Subcutaneous abdominal adipose tissue (tissue), 5 donors: ENCODE results near the gene ST6GAL1.

Experiments
- H3K27ac ChIP-seq: one replicate; pipeline ENCODE4 v1.7.0; 2013; ENCODE audit warnings: low read depth, mild to moderate bottlenecking, inconsistent platforms, low read length, moderate library complexity
- H3K27me3 ChIP-seq, 5 donors: one replicate each; pipeline ENCODE4 v1.7.0; 2013; ENCODE audit warnings: low read length in 5 of 5, inconsistent platforms in 1 of 5; ENCODE audit not compliant: control insufficient read depth in 5 of 5, insufficient read depth in 4 of 5
- H3K36me3 ChIP-seq, 5 donors: one replicate each; pipeline ENCODE4 v1.7.0; 2013; ENCODE audit warnings: low read length in 5 of 5; ENCODE audit not compliant: control insufficient read depth in 5 of 5, insufficient read depth in 5 of 5
- H3K4me1 ChIP-seq, 5 donors: one replicate each; pipeline ENCODE4 v1.7.0; 2013; ENCODE audit warnings: low read length in 5 of 5, mild to moderate bottlenecking in 3 of 5, moderate library complexity in 1 of 5; ENCODE audit not compliant: control insufficient read depth in 5 of 5, insufficient read depth in 5 of 5
- H3K4me3 ChIP-seq, 5 donors: one replicate each; pipeline ENCODE4 v1.7.0; 2013; ENCODE audit warnings: low read length in 5 of 5, low read depth in 1 of 5
- H3K9ac ChIP-seq, 5 donors: one replicate each; pipeline ENCODE4 v1.7.0; 2013; ENCODE audit warnings: low read length in 5 of 5, mild to moderate bottlenecking in 4 of 5, moderate library complexity in 3 of 5
- H3K9me3 ChIP-seq, 5 donors: one replicate each; pipeline ENCODE4 v1.7.0; 2013; ENCODE audit warnings: low read length in 5 of 5; ENCODE audit not compliant: control insufficient read depth in 5 of 5
- donor health status: healthy.
- donor health status: healthy.
- donor health status: healthy.
- donor health status: healthy.
- donor health status: healthy.

The ST6GAL1 gene

DNA sequence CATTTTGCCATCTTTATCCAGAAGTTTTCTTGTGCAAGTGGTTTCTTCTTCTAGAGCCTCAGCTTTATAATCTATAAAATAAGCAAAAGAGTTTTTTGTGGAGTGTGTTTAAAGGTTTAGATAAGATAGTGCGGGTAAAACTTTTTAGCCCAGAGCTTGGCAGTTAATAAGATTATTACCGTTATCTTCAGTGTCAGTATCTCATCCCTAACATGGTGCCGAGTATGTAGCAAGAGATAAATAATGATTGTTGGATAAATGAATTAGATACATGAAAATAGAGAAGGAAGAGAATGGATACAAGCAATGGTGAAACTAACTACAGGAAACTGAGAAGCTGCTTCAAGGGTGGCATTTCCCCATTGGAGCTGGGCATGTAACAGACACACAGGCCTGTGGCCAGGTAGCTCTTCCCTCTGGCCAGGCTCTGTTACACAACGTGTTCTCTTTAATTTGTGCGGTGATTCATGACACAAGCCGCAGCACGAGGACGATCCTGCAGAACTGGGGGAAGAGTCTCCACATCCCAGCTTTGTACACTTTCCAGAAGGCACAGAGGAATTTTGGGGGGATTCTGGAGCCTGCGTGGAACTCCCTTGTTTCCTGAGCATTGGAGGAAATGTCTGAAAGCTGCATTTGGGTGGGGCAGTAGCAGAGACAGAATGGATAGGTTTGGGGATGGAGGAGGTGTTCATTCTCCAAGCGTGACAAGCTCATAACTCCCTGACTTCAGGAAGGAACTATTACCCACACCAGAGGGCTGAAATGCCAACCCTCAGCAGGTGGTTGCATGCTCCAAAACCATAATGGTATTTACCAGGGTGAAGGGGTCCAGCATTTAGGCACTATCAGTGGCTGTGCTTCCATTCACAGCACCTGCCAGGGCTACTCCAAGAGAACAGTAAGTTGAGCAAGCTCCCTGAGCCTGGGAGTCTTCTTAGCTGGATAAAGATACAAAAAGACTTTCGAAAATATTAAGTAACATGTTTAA is 14.2 kb upstream of the ST6GAL1 start:
- Histone ChIP-seq H3K4me3 (no peak overlapping the region), H3K27ac (no peak overlapping the region), H3K9ac (no peak overlapping the region), H3K27me3 (no peaks in the 10 kb centered on the region), H3K9me3 (no peaks in the 10 kb centered on the region), H3K36me3 (no peaks in the 10 kb centered on the region), H3K4me1 (peaks cover 0 to 2% (median 0%) of the 10 kb centered on the region in 5 donors)

DNA sequence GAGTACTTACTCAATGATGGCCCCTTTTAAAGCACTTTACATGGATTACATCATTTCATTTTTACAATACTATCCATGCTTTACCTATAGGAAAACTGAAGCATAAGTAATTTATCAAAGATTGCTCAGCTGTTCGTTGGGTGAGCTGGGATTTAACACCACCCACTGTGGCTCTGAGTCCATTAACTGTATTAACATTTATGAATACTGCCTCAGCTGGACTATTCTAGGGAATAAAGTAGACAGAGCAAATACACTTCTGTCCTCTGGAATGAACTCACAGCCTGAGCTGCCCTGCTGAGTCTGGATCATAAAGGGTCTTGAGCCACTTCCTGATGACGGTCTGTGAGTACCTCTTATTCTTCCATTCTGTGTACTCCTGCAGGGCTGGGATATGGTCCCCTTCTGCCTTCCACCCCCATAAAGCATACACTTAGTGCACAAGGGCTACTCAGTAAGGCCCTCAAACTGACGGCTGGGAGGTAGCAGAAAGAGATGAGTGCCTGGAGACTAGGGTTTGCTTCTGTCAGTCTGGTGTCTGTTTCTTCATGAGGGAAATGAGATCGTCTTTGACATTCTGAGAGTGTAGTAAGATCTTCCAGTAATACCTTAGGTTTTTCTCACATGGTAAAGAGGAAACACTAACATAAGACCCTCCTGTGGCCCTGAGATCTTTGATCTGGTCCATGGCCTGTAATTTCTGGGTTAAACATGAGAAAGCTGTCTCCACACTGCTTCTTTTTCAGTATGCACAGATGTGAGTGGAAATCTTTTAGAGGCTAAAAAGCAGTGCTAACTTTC is 12.6 kb upstream of the ST6GAL1 start:
- Histone ChIP-seq H3K27ac (no peak overlapping the region), H3K4me3 (no peak overlapping the region), H3K36me3 (no peaks in the 10 kb centered on the region), H3K27me3 (no peaks in the 10 kb centered on the region), H3K9me3 (no peaks in the 10 kb centered on the region), H3K4me1 (peaks cover 0 to 2% (median 0%) of the 10 kb centered on the region in 5 donors), H3K9ac (no peak overlapping the region)

GRCh38 chr3:186920301-186920700 is 10.0 kb upstream of the ST6GAL1 start:
- H3K9me3 ChIP-seq = no peaks in the 10 kb centered on the region
- H3K9ac ChIP-seq = no peak overlapping the region
- no peak overlapping the region for H3K27ac ChIP-seq
- no peaks in the 10 kb centered on the region for H3K27me3 ChIP-seq
- H3K4me1 ChIP-seq = peaks cover 0 to 2% (median 0%) of the 10 kb centered on the region in 5 donors
- H3K4me3 ChIP-seq = no peak overlapping the region
- no peaks in the 10 kb centered on the region for H3K36me3 ChIP-seq

DNA sequence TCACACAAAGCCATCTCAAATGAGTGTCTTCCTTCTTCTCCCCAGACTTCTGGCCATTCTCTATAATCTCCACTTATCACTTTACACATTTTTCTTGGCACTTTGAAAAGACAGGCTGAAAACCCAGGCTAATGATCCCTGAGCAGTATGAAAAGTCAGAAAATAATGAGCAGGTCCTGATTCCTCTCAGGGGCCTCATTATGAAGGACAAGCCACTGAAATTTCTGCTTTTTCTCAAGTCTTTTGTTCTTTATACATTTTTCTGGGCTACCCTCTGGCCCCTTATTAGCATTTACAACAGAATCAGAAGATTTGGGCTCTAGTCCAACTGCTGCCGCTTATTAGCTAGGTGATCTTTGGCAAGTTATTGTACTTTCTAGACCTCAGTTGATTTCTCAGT is 9.5 kb upstream of the ST6GAL1 start:
- H3K27ac ChIP-seq = no peak overlapping the region
- no peak overlapping the region for H3K4me3 ChIP-seq
- H3K36me3 ChIP-seq = no peaks in the 10 kb centered on the region
- H3K9me3 ChIP-seq = no peaks in the 10 kb centered on the region
- no peaks in the 10 kb centered on the region for H3K27me3 ChIP-seq
- H3K4me1 ChIP-seq = peaks cover 0 to 2% (median 0%) of the 10 kb centered on the region in 5 donors
- H3K9ac ChIP-seq = no peak overlapping the region

- Histone ChIP-seq H3K4me1 (peaks cover 0 to 2% (median 0%) of the 10 kb centered on the region in 5 donors), H3K9ac (no peak overlapping the region), H3K27ac (no peak overlapping the region), H3K4me3 (no peak overlapping the region), H3K36me3 (no peaks in the 10 kb centered on the region), H3K9me3 (no peaks in the 10 kb centered on the region), H3K27me3 (no peaks in the 10 kb centered on the region)
Measured at GRCh38 chr3:186921578-186921977, 8.7 kb upstream of the ST6GAL1 start.

DNA sequence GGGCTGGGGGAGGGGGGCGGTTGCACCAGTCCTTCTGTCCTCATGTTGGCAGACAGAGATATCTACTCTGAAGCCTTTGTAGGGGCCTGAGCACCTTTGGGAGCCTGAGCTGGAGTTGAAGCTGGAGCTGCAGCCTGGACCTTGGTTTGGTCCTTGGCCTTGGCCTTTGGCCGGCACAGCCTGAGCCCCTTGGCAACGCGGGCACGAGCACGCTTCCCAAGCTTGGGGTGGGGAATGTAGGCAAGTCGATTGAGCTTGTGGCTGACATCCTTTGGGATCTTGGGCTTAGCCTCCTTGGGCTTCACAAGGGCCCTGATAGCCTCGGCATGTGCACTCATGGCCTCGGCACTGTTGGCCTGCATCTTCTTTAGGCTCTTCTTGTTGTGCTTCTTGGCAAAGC is 8.1 kb upstream of the ST6GAL1 start:
- Histone ChIP-seq H3K27me3 (no peaks in the 10 kb centered on the region), H3K4me1 (peaks cover 0 to 2% (median 0%) of the 10 kb centered on the region in 5 donors), H3K4me3 (no peak overlapping the region), H3K27ac (no peak overlapping the region), H3K9ac (no peak overlapping the region), H3K36me3 (no peaks in the 10 kb centered on the region), H3K9me3 (no peaks in the 10 kb centered on the region)

GRCh38 chr3:186922790-186923189 is 7.5 kb upstream of the ST6GAL1 start:
- no peak overlapping the region for H3K9ac ChIP-seq
- no peaks in the 10 kb centered on the region for H3K9me3 ChIP-seq
- H3K4me1 ChIP-seq = peaks cover 0 to 2% (median 0%) of the 10 kb centered on the region in 5 donors
- no peaks in the 10 kb centered on the region for H3K36me3 ChIP-seq
- H3K27ac ChIP-seq = no peak overlapping the region
- no peaks in the 10 kb centered on the region for H3K27me3 ChIP-seq
- H3K4me3 ChIP-seq = no peak overlapping the region

GRCh38 chr3:186923241-186923640 is 7.1 kb upstream of the ST6GAL1 start:
- peaks cover 0 to 2% (median 0%) of the 10 kb centered on the region in 5 donors for H3K4me1 ChIP-seq
- no peak overlapping the region for H3K27ac ChIP-seq
- no peaks in the 10 kb centered on the region for H3K36me3 ChIP-seq
- no peak overlapping the region for H3K4me3 ChIP-seq
- no peak overlapping the region for H3K9ac ChIP-seq
- no peaks in the 10 kb centered on the region for H3K27me3 ChIP-seq
- H3K9me3 ChIP-seq = no peaks in the 10 kb centered on the region

- Histone ChIP-seq H3K27ac (no peak overlapping the region), H3K9ac (no peak overlapping the region), H3K27me3 (peaks cover 0 to 6% (median 0%) of the 10 kb centered on the region in 5 donors), H3K36me3 (no peaks in the 10 kb centered on the region), H3K4me1 (peaks cover 0 to 17% (median 13%) of the 10 kb centered on the region in 5 donors), H3K9me3 (no peaks in the 10 kb centered on the region), H3K4me3 (no peak overlapping the region)
Measured at GRCh38 chr3:186925826-186926225, 4.5 kb upstream of the ST6GAL1 start.

DNA sequence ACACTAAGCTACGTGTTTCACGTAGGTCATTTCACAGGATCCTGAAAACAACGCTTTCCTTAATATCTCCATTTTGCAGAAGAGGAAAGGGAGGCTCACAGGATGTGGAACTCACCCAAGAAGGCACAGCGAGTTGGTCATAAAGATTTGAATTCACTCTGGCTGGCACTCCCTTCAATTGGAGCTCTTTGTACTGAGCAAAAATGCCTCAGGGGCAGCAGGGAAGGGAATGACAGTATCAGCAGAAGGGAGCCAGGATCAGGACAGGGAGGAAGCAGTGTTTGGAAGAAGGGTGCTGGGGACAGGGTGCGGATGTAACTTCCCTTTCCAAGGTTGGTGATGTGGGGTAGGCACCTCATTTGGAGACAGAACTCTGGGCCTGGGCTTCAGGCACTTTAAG is 1.1 kb upstream of the ST6GAL1 start:
- no peak overlapping the region for H3K4me3 ChIP-seq
- H3K27me3 ChIP-seq = peaks cover 0 to 6% (median 0%) of the 10 kb centered on the region in 5 donors
- no peak overlapping the region for H3K27ac ChIP-seq
- H3K9me3 ChIP-seq = no peaks in the 10 kb centered on the region
- H3K4me1 ChIP-seq = peaks cover 0 to 47% (median 34%) of the 10 kb centered on the region in 5 donors
- no peak overlapping the region for H3K9ac ChIP-seq
- no peaks in the 10 kb centered on the region for H3K36me3 ChIP-seq
